Activated T-helper 1 cell treated with anti-CD3 and anti-CD28 coated beads, Interleukin-12 subunit alpha, Interleukin-12 subunit beta, Interleukin-2, Interleukin-4 antibody, amounts not matched to agents 30 ng/mL and 10 ng/mL and 1 ng/mL, durations not matched to agents 14 hours and 24 hours and 36 hours (primary cell): ENCODE results near the gene CCNT2. TPM values are rescaled to one million over a fixed set of nuclear protein-coding genes. Genes with fewer than 3 reads are reported as not detected.
"Not testable (repeated sequence)": the region's sequence is repeated elsewhere in the genome, so short reads cannot be mapped to it uniquely, and the experiment has no call there.

Experiments
- DNase-seq: peaks from one replicate; pipeline ENCODE4 v3.0.0; 2021; ENCODE audit warnings: low spot score
- H3K27ac Mint-ChIP-seq: one replicate; pipeline ENCODE4 v1.8.0; 2021; ENCODE audit warnings: mild to moderate bottlenecking, mixed read lengths
- H3K27me3 Mint-ChIP-seq: one replicate; pipeline ENCODE4 v1.8.0; 2022; ENCODE audit warnings: mild to moderate bottlenecking, moderate library complexity, mixed read lengths; ENCODE audit not compliant: insufficient read depth
- H3K36me3 Mint-ChIP-seq: one replicate; pipeline ENCODE4 v1.8.0; 2021; ENCODE audit warnings: low read depth, mixed read lengths
- H3K4me1 Mint-ChIP-seq: one replicate; pipeline ENCODE4 v1.8.0; 2021; ENCODE audit warnings: low read depth, mixed read lengths
- H3K4me3 Mint-ChIP-seq: one replicate; pipeline ENCODE4 v1.8.0; 2021; ENCODE audit warnings: mild to moderate bottlenecking, moderate library complexity, mixed read lengths
- H3K9me3 Mint-ChIP-seq: one replicate; pipeline ENCODE4 v1.8.0; 2021; ENCODE audit warnings: mixed read lengths
- intact Hi-C: fragments of 100-400 bp; cut with micrococcal nuclease; formaldehyde crosslinking; loops from one replicate; pipeline ENCODE4 v1.15.1; 2024
- total RNA-seq: library from RNA; stranded (reverse); gene quantifications from 2 replicates; pipeline ENCODE4 v1.2.3, GENCODE V29; 2022

The CCNT2 gene
- total RNA-seq, 1 donor from 2014 or later = 43.7 TPM

- Mint-ChIP-seq H3K27me3 (no peaks in the 10 kb centered on the region), H3K36me3 (peaks cover 42% of the 10 kb centered on the region), H3K4me3 (no peak overlapping the region), H3K4me1 (peaks cover 12% of the 10 kb centered on the region), H3K9me3 (no peaks in the 10 kb centered on the region), H3K27ac (no peak overlapping the region)
- intact Hi-C loops = no loop called here
- no peak for DNase-seq
Observed at GRCh38 chr2:134957477-134957876, 38.9 kb downstream of the CCNT2 start.

DNA sequence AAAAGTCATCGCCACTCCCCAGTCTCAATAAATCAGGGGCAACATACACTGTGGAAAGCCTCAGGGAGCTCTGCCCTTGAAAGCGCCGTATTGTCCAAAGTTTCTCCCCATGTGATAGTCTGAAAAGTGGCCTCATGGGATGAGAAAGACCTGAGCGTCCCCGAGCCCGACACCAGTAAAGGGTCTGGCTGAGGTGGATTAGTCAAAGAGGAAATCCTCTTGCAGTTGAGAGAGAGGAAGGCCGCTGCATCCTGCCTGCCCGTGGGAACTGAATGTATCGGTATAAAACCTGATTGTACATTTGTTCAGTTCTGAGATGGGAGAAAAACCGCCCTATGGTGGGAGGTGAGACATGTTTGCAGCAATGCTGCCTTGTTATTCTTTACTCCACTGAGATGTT, 48.5 kb downstream of the CCNT2 start:
- DNase-seq, intact Hi-C loops, H3K4me1 Mint-ChIP-seq, H3K4me3 Mint-ChIP-seq, H3K36me3 Mint-ChIP-seq, H3K27ac Mint-ChIP-seq: not testable (repeated sequence)
- Mint-ChIP-seq H3K9me3 (peaks cover 11% of the 10 kb centered on the region), H3K27me3 (peaks cover 14% of the 10 kb centered on the region)

- Mint-ChIP-seq H3K4me3 (peak overlapping the region; percentile 0), H3K27me3 (peaks cover 15% of the 10 kb centered on the region), H3K9me3 (peaks cover 34% of the 10 kb centered on the region), H3K27ac (peak overlapping the region; percentile 54), H3K36me3 (peaks cover 7% of the 10 kb centered on the region), H3K4me1 (peaks cover 15% of the 10 kb centered on the region)
- no peak for DNase-seq
- intact Hi-C loops = loop anchor here (1.0 to 10.0 kb wide), 4 partner anchors 55 to 1411 kb away; partner anchors contain the start of genes CCNT2 and RAB3GAP1
Observed at GRCh38 chr2:134973241-134974138, 54.9 kb downstream of the CCNT2 start.

DNA sequence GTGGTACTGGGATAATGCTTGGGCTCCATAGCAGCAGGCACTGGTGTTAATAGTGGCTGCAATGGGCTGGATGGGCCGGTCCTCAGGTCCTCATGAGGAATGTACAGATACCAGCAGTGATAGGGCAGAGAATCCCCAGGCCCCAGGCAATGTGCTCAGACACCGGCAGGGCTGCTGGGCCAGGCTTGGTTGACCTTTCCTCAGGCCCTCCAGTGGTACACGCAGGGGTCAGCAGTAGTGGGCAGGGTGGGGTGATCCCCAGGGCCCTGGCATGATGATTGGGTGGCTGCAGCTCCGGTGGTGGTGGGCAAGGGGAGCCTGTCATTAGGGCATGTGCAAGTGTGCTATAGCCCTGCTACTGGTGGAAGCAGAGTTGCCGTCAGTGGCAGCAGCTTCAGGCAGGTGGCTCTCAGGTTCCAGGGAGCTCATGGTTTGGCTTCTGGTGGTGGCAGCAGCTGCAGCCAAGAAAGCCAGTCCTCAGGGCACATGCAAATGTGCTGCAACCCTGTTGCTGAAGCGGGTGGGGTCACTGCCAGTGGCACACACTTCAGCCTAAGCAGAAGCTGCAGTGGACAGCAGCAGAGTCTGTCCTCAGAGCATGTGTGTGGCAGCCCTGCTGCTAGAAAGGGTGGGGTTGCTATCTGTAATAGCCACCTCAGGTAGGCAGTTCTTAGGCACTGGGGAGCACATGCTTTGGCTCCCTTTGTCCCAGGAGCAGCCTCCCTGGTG, 56.8 kb downstream of the CCNT2 start:
- peaks cover 34% of the 10 kb centered on the region for H3K9me3 Mint-ChIP-seq
- H3K4me1 Mint-ChIP-seq = peaks cover 15% of the 10 kb centered on the region
- intact Hi-C loops = loop anchor here (10.0 kb wide), 1 partner anchor 1409 kb away; no protein-coding TSS in a partner anchor
- H3K27ac Mint-ChIP-seq = no peak overlapping the region
- no peak overlapping the region for H3K4me3 Mint-ChIP-seq
- peaks cover 19% of the 10 kb centered on the region for H3K27me3 Mint-ChIP-seq
- H3K36me3 Mint-ChIP-seq = peaks cover 7% of the 10 kb centered on the region
- no peak for DNase-seq

DNA sequence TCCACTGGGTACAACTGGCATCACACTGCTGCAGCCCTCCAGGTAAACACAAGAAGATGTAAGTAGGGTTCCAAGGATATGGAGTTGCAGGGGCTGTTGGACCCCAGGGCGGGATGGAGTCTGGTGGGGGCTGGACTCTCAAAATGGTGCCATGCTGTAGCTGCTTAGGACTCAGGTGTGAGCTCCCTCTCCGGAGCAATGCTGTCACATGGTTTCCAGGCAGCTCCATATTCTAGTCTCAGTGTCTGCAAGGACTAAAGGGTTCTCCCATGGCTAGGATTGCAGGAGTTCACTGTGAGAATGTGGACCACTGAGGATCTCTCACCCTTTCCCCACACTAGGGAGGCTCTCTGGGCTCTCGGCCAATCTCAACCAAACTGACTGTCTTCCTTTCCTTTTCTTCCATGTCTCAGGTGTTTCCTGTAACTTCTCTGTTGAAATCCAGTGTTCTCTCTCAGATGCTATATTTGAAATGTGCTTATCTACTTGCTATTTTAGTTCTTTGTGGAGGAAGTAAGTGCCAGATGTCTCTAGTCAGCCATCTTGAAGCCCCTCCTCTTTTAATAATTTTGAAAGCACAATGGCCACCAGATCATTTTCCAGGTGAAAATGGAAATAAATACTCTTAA, 57.6 kb downstream of the CCNT2 start:
- Mint-ChIP-seq H3K9me3 (peaks cover 28% of the 10 kb centered on the region), H3K27ac (no peak overlapping the region), H3K4me3 (no peak overlapping the region), H3K27me3 (peaks cover 14% of the 10 kb centered on the region), H3K36me3 (peaks cover 7% of the 10 kb centered on the region), H3K4me1 (peaks cover 15% of the 10 kb centered on the region)
- intact Hi-C loops = loop anchor here (10.0 kb wide), 1 partner anchor 1409 kb away; no protein-coding TSS in a partner anchor
- no peak for DNase-seq

GRCh38 chr2:134977104-134977503, 58.5 kb downstream of the CCNT2 start:
- Mint-ChIP-seq H3K9me3 (peaks cover 23% of the 10 kb centered on the region), H3K4me1 (peaks cover 15% of the 10 kb centered on the region)
- not testable (repeated sequence) for H3K36me3 Mint-ChIP-seq, H3K27me3 Mint-ChIP-seq, H3K4me3 Mint-ChIP-seq, H3K27ac Mint-ChIP-seq, DNase-seq
- intact Hi-C loops = loop anchor here (10.0 kb wide), 1 partner anchor 1408 kb away; no protein-coding TSS in a partner anchor

- DNase-seq = no peak
- Mint-ChIP-seq H3K27ac (no peak overlapping the region), H3K9me3 (peaks cover 21% of the 10 kb centered on the region), H3K4me3 (no peak overlapping the region), H3K27me3 (peaks cover 8% of the 10 kb centered on the region), H3K36me3 (peaks cover 7% of the 10 kb centered on the region), H3K4me1 (peaks cover 13% of the 10 kb centered on the region)
- intact Hi-C loops = loop anchor here (10.0 kb wide), 1 partner anchor 1406 kb away; no protein-coding TSS in a partner anchor
Observed at GRCh38 chr2:134979221-134979620, 60.6 kb downstream of the CCNT2 start.

- DNase-seq = no peak
- Mint-ChIP-seq H3K4me1 (peaks cover 9% of the 10 kb centered on the region), H3K36me3 (peaks cover 3% of the 10 kb centered on the region), H3K27ac (no peak overlapping the region), H3K9me3 (peaks cover 21% of the 10 kb centered on the region), H3K4me3 (no peak overlapping the region), H3K27me3 (peaks cover 8% of the 10 kb centered on the region)
- intact Hi-C loops = no loop called here
Observed at GRCh38 chr2:134980639-134981038, 62.0 kb downstream of the CCNT2 start.

GRCh38 chr2:134982603-134983002, 64.0 kb downstream of the CCNT2 start:
- H3K4me1 Mint-ChIP-seq = peaks cover 9% of the 10 kb centered on the region
- intact Hi-C loops = no loop called here
- H3K9me3 Mint-ChIP-seq = peaks cover 21% of the 10 kb centered on the region
- H3K4me3 Mint-ChIP-seq = no peak overlapping the region
- no peak for DNase-seq
- no peak overlapping the region for H3K27ac Mint-ChIP-seq
- H3K27me3 Mint-ChIP-seq = peaks cover 17% of the 10 kb centered on the region
- H3K36me3 Mint-ChIP-seq = peaks cover 3% of the 10 kb centered on the region

GRCh38 chr2:134985061-134985460, 66.4 kb downstream of the CCNT2 start:
- H3K4me3 Mint-ChIP-seq = no peak overlapping the region
- intact Hi-C loops = no loop called here
- H3K36me3 Mint-ChIP-seq = peaks cover 3% of the 10 kb centered on the region
- peaks cover 20% of the 10 kb centered on the region for H3K27me3 Mint-ChIP-seq
- peaks cover 21% of the 10 kb centered on the region for H3K9me3 Mint-ChIP-seq
- DNase-seq = no peak
- H3K27ac Mint-ChIP-seq = no peak overlapping the region
- H3K4me1 Mint-ChIP-seq = peaks cover 9% of the 10 kb centered on the region

DNA sequence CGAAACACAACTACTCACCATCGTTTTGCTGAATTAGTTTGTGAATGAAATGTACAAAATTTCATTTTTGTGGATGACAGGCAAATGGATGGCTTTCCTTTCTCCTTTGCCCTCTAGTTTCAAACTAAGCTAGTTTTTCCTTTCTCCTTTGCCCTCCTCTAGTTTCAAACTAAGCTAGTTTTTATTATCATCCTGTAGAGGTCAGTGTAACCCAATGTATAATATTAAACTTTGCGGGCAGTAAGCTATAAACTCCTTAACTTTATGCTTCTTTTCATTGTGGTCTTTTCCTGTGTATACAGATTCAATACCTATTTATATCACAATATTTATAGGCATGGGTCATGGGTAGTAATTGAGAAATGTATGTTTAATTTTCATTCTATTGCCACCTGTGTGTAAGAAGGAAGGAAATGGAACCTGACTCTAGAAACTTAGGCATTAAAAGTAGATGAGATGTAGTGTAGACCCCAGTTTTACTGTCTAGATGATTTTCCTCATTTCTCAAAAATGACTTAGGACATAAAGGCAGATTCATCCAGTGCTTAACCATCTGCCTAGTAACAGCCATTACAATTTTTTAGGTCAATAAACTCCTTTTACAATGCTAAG, 70.5 kb downstream of the CCNT2 start:
- Mint-ChIP-seq H3K27me3 (peaks cover 22% of the 10 kb centered on the region), H3K9me3 (peaks cover 11% of the 10 kb centered on the region), H3K36me3 (no peaks in the 10 kb centered on the region), H3K4me1 (no peaks in the 10 kb centered on the region), H3K4me3 (no peak overlapping the region), H3K27ac (no peak overlapping the region)
- intact Hi-C loops = loop anchor here (1.0 kb wide), 2 partner anchors 721 to 808 kb away; no protein-coding TSS in a partner anchor
- DNase-seq = no peak

DNA sequence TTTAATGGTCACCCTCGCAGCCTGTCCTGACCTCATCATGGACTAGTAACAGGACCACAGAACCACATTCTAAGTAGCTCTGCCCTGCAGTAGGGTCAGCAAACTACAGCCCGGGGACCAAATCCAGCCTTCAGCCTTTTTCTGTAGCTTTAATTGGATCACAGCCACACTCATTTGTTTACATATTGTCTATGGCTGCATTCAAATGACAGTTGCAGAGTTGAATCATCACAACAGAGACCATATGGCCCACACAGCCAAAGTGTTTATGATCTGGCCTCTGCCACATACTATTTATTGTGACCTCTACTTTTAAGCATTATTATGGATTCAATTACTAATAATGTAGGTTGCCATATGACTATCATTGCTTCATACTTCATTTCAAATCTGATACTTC, 80.9 kb downstream of the CCNT2 start:
- H3K9me3 Mint-ChIP-seq = no peaks in the 10 kb centered on the region
- peaks cover 5% of the 10 kb centered on the region for H3K4me1 Mint-ChIP-seq
- peaks cover 13% of the 10 kb centered on the region for H3K27me3 Mint-ChIP-seq
- DNase-seq = no peak
- H3K36me3 Mint-ChIP-seq = no peaks in the 10 kb centered on the region
- no peak overlapping the region for H3K4me3 Mint-ChIP-seq
- intact Hi-C loops = no loop called here
- H3K27ac Mint-ChIP-seq = no peak overlapping the region
